ENCODE data around the gene KCTD5.
"Not testable (repeated sequence)": the region's sequence is repeated elsewhere in the genome, so short reads cannot be mapped to it uniquely, and the experiment has no call there.

KCTD5 gene

GRCh38 chr16:2710711-2711231 lies 28.4 kb downstream of the KCTD5 start:
- DNase-seq, result no peak

GRCh38 chr16:2711370-2712062 lies 29.2 kb downstream of the KCTD5 start:
- DNase-seq, result no peak

DNA sequence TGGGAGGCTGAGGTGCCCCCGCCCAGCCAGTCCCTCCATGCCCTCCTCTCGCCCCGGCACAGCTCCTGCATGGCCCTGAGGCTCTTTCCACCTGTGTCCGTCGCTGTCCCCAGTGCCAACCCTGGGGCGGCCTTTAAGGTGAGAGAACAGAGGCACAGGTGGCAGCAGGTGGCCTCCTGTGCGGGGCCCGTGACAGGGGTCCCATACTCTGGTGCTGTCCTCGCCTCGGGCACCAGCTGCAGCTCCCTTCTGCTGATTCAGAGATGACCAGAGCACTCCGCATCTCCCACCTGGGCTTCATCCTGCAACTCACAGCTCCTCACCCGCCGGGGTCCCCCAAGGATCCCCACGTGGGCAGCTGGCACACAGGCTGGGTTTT lies 29.7 kb downstream of the KCTD5 start:
- DNase-seq, result no peak

GRCh38 chr16:2712546-2712945 lies 30.2 kb downstream of the KCTD5 start:
- no peak for DNase-seq

DNA sequence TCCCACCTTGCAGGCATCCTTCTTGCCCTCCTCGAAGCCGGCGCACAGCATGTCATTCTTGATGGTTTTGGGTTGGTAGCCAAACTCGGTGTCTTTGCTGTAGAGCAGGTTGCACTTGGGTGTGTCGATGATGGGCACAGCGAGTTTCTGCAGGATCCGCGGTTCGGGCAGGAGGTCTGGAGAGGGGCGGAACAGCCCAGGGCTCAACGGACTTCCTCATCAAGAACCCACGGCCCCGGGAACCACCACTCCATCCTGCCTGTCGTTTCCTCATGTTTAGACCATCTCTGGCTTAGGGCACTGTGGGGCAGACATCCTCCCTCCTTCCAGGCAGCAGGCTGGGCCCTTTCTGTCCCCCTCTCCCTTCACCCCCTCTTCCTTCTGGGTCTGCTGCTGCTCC lies 31.2 kb downstream of the KCTD5 start:
- DNase-seq, result no peak

GRCh38 chr16:2713985-2714774 lies 31.9 kb downstream of the KCTD5 start:
- DNase-seq, result no peak

GRCh38 chr16:2715064-2715463 lies 32.7 kb downstream of the KCTD5 start:
- no peak for DNase-seq

DNA sequence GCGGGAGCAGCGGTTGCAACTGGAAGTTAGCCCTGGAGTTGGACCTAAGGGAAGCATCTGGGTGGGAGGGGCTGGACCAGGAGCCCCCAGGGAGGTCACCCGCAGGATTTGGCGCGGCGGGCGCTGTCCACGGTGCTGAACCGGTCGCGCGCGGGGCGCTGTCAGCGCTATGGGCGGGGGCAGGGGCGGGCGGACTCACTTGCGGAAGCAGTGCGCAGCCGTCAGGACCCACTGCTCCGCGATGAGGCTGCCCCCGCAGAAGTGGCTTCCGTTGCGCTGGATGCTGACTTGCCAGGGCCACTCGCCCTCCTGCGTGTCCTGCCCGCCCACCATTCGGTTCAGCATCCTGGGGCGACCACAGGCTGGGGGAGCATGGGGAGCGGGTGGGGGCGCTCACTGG lies 33.2 kb downstream of the KCTD5 start:
- peak; percentile 11 to 31 for DNase-seq

DNA sequence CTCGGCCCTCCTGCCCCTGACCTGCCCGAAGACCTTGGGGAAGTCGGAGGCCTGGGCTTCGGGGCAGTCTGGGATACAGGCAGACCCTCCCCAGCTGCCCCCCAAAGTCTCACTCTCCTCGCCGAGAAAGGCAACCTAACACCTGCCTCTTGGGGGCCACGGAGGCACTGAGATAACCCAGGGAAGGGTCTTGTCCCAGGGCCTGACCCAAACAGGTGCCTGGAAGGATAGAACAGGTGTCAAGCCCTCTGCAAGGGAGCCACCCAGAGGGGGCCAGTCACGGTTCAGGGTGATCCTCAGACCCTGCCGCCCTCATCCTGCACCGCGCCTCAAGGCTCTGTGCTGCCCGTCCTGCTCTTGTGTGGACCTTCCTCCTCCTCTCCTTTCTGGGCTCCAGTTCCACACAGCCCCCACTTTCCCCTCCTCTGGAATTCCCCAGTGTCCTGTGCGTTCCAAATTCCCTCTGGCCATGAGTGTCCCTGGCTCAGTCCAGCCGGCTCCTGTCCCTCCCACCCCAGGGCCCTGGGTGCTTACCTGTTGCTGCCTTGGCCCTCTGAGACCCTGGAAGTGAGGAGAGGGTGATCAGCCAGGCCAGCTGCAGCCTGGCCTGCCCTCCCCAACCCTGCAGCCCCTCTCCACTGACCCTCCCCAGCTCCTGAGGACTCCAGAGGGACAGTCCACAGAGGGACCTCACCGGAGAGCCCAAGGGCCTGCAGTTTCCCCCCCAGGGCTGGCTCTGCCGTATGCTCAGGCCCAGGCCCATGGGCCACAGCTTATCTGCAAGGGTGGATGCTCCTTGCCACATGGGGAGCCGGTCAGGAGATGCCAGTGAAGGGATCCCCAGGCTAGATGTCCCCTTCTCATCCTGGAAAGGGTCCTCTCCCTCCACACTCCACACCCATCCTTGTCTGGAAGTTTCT lies 33.9 kb downstream of the KCTD5 start:
- DNase-seq, result no peak

GRCh38 chr16:2716948-2717347 lies 34.6 kb downstream of the KCTD5 start:
- DNase-seq, result no peak

DNA sequence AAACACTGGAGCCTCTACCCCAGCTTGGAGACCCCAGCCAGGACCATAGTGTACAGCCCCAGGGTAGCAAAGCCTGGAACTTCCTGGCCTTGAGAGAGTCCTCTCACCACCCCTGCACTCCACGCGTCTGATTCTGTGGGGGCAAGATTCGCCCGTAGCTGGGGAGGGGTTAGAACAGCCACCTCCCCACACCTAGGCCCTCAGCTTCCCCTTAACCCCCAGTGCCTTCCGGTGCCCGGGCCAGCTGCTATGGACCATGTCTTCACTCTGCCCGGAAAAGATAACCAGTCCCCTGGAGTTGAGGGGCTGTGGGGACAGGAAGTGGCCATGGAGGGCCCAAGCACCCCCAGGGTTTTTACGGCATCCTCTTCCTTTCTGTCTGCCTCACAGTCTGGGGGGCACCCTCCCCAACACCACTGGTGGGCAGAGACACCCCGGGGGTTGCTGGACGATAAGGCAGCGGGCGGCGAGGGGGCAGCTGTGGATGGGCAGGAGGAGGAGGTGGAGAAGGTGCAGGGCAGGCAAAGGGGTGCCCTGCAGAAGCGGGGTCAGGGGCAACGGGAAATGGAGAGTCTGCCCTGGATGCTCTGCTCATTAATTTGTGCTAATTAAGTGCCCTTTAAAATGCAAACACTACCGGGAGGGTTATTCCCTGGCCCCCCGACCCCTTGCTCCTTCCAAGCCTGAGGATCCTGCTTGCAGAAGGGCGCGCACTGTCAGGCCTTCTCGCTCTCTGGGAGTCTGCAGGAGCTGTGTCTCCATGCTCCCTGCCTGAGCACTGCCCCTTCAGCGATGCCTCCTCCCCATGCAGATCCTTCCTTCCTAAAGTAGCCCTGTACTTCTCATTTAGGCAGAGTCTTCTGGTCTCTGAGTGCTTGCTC lies 35.3 kb downstream of the KCTD5 start:
- no peak for DNase-seq

- DNase-seq, result no peak
Observed at GRCh38 chr16:2719328-2720063, 37.2 kb downstream of the KCTD5 start.

DNA sequence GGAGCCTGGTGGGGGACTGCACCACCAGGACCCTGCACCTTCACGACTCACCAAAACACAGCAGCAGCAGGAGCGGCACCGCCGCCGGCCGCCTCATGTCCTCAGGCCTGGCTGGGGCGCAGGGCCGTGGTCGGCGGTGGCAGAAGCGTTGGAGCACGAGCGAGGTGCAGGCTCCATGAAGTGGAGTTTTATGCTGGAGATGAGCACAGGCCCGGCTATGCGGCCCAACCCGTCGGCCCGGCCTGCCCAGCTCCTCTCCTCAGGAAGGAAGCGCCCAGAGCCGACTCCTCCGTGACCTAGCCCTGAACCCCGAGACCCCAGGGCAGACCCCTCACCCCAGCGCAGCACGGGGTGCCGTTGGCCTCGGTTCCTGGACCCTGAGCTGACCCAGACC lies 37.7 kb downstream of the KCTD5 start, which contains the start of gene PRSS27:
Gene PRSS27 (minus strand): TSS at position 161 of the 394 bp plus-strand sequence. CDS start 64 bp downstream, at position 97.
- no peak for DNase-seq

GRCh38 chr16:2720719-2721633 lies 38.7 kb downstream of the KCTD5 start:
- DNase-seq, result peak; percentile 62 to 66

- not testable (repeated sequence) for DNase-seq
Observed at GRCh38 chr16:2721634-2722173, 39.4 kb downstream of the KCTD5 start.

DNA sequence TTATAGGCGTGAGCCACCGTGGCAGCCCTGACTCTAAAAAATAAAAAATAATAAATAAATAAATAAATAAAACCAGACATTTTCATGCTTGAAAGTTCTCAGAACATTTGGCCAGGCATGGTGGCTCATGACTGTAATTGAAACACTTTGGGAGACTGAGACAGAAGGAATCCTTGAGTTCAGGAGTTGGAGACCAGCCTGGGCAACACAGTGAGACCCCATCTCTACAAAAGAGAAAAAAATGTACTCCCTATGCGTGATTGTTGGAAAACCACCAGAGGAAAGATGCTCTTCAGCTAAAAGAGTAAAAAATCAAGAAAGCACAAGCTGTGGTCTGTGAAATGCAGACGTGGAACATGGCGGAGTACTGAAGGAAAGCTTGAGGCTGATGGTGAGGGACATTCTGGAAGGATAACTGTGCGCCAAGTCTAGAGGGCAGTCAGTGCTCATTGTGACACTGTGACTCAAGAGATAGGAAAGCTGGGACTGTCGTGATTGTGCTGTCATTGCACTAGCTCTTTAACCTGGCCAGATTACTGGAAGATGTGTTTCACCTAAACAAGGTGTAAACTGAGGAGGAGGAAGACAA lies 41.9 kb downstream of the KCTD5 start:
- DNase-seq, result no peak

GRCh38 chr16:2724816-2725348 lies 42.6 kb downstream of the KCTD5 start:
- DNase-seq, result no peak

- no peak for DNase-seq
Observed at GRCh38 chr16:2726923-2727322, 44.6 kb downstream of the KCTD5 start.

DNA sequence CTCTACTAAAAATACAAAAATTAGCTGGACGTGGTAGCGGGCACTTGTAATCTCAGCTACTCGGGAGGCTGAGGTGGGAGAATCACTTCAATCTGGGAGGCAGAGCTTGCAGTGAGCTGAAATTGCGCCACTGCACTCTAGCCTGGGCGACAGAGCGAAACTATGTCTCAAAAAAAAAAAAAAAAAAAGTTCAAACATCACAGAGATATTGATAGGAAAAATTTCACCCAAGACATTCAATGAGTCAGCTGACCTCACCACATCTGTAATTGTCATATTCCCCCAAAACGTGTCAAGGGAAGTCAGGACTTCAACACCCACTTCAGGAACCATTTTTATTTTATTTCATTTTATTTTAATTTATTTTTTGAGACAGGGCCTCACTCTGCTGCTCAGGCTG lies 45.7 kb downstream of the KCTD5 start:
- no peak for DNase-seq
